ENCODE data around the gene ZNF564. TPM values are rescaled to one million over a fixed set of nuclear protein-coding genes. Genes with fewer than 3 reads are reported as not detected.

Gene ZNF564
- total and polyA plus RNA-seq, 2 of the 13 experiments (the other 11 are each of a cell fraction or from before 2014, with no cell fraction given): 2.3 to 11.1 TPM

DNA sequence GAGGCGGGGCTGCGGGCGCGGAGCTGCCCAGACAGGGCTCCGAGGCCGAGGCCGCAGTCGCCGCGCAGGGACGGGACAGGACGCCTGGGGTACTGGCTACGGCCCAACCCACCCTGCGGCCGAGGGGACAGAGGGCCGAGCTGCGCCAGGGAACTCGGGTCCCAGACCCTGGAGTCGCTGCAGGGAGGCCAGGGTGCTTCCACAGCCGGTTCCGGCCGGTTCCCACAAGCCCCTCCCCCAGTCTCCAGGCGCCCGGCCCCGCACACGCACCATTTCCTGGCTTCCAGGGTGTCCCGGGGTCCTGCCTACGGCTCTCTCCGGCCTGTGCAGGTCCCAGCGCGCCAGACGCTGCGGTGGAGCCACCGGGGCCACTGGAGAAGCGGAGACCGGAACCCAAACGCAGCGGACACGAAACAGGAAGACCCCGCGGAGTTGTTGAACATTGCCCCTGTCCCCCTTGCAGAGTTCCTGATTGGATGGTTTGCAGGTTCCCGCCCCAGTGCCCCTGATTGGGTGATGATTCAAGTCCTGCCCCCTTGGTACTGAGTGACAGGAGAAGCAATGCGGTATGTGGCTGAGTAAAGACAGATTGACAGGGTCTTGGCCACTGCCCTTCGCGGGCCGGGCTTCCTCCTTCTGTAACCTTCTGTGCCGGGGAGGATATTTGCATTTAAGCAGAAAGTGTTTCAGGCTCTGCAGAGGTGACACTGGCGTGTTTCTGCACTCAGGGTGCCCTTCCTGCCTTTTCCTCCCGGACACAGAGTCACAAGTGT, at the start of gene ZNF564 (continued):
- TF ChIP-seq NCOA1 (CRISPR knock-in tag; IDR thresholded peaks at IDR 0.05): 0 out of 2 replicates have a peak, but pooled peaks have one; percentile 63
- TF ChIP-seq, protein P1, sequence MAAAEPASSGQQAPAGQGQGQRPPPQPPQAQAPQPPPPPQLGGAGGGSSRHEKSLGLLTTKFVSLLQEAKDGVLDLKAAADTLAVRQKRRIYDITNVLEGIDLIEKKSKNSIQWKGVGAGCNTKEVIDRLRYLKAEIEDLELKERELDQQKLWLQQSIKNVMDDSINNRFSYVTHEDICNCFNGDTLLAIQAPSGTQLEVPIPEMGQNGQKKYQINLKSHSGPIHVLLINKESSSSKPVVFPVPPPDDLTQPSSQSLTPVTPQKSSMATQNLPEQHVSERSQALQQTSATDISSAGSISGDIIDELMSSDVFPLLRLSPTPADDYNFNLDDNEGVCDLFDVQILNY (CRISPR knock-in tag; conservative IDR thresholded peaks at IDR 0.05): no peak
- TF ChIP-seq TEAD2 (CRISPR knock-in tag; IDR thresholded peaks at IDR 0.05): no peak
- no peak for TF ChIP-seq THYN1 (CRISPR knock-in tag; IDR thresholded peaks at IDR 0.05; ENCODE audit: borderline replicate concordance, low read depth)
- no peak for TF ChIP-seq DMTF1 (CRISPR knock-in tag; IDR thresholded peaks at IDR 0.05)
- TF ChIP-seq, protein P2, sequence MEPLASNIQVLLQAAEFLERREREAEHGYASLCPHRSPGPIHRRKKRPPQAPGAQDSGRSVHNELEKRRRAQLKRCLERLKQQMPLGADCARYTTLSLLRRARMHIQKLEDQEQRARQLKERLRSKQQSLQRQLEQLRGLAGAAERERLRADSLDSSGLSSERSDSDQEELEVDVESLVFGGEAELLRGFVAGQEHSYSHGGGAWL (CRISPR knock-in tag; IDR thresholded peaks at IDR 0.05): peak; percentile 54
- TF ChIP-seq NFE2L2 (IDR thresholded peaks at IDR 0.05; ENCODE audit: low read length): no peak
- TF ChIP-seq ZNF589 (CRISPR knock-in tag; conservative IDR thresholded peaks at IDR 0.05): no peak
- peak; percentile 9; the same call in 1 of the 2 replicates for TF ChIP-seq SIN3B (IDR thresholded peaks at IDR 0.05; ENCODE audit: low read length)
- TF ChIP-seq HINFP (CRISPR knock-in tag; IDR thresholded peaks at IDR 0.05; ENCODE audit: low read depth): peak; percentile 57
- TF ChIP-seq ZSCAN31 (CRISPR knock-in tag; IDR thresholded peaks at IDR 0.05; ENCODE audit: low read depth): peak; percentile 77
- 0 out of 2 replicates have a peak, but pooled peaks have one; percentile 40 for TF ChIP-seq WIZ (CRISPR knock-in tag; IDR thresholded peaks at IDR 0.05)
- TF ChIP-seq SRF (IDR thresholded peaks at IDR 0.05; ENCODE audit: low read depth, low read length): 0 out of 2 replicates have a peak, but pooled peaks have one; percentile 3
- 0 out of 2 replicates have a peak, but pooled peaks have one; percentile 11 for TF ChIP-seq FOSL1 (CRISPR knock-in tag; IDR thresholded peaks at IDR 0.05; ENCODE audit: borderline replicate concordance)
- TF ChIP-seq ZNF230 (CRISPR knock-in tag; IDR thresholded peaks at IDR 0.05): 0 out of 2 replicates have a peak, but pooled peaks have one; percentile 49
- 0 out of 2 replicates have a peak, but pooled peaks have one; percentile 21 for TF ChIP-seq RFX5 (IDR thresholded peaks at IDR 0.05; ENCODE audit: low read depth, low read length)
- TF ChIP-seq ZNF124 (CRISPR knock-in tag; IDR thresholded peaks at IDR 0.05): peak; percentile 55; the same call in 1 of the 2 replicates
- TF ChIP-seq MEIS1 (CRISPR knock-in tag; IDR thresholded peaks at IDR 0.05; ENCODE audit: borderline replicate concordance): peak; percentile 76; the same call in 1 of the 2 replicates
- peak; percentile 94 for TF ChIP-seq ZNF816 (CRISPR knock-in tag; IDR thresholded peaks at IDR 0.05; ENCODE audit: borderline replicate concordance)
- TF ChIP-seq ZNF10 (CRISPR knock-in tag; IDR thresholded peaks at IDR 0.05; ENCODE audit: borderline replicate concordance, low read depth): no peak
- peak; percentile 25; the same call in 1 of the 2 replicates for TF ChIP-seq BRD4 (CRISPR knock-in tag; IDR thresholded peaks at IDR 0.05)
- TF ChIP-seq, protein P3, sequence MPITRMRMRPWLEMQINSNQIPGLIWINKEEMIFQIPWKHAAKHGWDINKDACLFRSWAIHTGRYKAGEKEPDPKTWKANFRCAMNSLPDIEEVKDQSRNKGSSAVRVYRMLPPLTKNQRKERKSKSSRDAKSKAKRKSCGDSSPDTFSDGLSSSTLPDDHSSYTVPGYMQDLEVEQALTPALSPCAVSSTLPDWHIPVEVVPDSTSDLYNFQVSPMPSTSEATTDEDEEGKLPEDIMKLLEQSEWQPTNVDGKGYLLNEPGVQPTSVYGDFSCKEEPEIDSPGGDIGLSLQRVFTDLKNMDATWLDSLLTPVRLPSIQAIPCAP (CRISPR knock-in tag; IDR thresholded peaks at IDR 0.05; ENCODE audit: low read depth): no peak
- TF ChIP-seq ZNF44 (CRISPR knock-in tag; IDR thresholded peaks at IDR 0.05): peak; percentile 75; the same call in 1 of the 2 replicates
- no peak for TF ChIP-seq ZNF30 (CRISPR knock-in tag; IDR thresholded peaks at IDR 0.05)
